ENCODE results near the gene CHRNB4.

DNA sequence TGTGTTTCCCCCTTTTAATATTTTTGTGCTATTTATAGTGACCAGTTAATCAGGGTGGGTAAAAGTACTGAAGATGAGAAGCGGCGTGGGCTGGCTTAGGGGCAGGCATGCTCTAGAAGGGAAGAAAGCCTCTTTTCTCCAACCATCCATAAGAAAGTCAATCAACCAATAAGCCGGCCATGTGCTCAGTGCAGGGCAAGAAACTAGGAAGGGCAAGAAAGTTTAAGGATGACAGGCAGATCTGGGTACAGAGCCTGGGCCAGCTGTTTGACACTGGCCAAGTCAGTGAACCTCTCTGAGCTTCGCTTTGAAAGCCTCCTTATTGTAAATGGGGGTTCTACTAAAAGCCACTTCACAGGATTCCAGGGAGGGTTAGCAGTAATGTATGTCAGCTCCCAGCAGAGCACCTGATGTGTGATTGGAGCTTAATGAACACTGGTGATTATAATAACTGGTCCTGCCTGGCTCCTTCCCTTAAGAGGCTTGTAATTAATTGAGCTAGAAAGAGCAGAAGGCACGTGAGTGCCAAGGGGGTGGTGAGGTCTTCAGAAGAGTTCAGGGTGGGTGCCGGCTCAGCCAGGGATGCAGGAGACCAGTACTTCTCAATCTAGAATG lies 14.5 kb downstream of the CHRNB4 start:
- TF ChIP-seq POLR2A (IDR thresholded peaks at IDR 0.05; ENCODE audit: control extremely low read depth in 1 of 2, low read depth in 2 of 2, low read length in 2 of 2) (no peak), CHD2 (IDR thresholded peaks at IDR 0.05; ENCODE audit: low read length) (no peak)
